ENCODE measurements around the gene PTGIS. TPM values are rescaled to one million over a fixed set of nuclear protein-coding genes. Genes with fewer than 3 reads are reported as not detected.

Gene PTGIS
- total RNA-seq, 4 donors from 2014 or later: 17.0 to 39.2 (median 32.4) TPM

DNA sequence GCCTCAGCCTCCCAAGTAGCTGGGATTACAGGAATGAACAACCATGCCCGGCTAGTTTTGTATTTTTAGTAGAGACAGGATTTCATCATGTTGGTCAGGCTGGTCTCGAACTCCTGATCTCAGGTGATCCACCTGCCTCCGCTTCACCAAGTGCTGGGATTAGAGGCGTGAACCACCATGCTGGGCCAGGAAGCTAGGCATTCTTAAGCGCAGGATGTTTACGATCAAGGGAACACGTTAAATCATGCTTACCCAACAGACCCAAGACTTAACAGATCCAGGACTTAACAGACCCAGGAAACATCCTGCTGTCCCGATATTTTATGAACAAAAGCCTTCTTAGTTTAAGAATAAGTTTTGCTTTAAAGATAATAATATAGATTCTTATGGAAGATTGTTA is 9.1 kb downstream of the PTGIS start:
- TF ChIP-seq, protein P1, sequence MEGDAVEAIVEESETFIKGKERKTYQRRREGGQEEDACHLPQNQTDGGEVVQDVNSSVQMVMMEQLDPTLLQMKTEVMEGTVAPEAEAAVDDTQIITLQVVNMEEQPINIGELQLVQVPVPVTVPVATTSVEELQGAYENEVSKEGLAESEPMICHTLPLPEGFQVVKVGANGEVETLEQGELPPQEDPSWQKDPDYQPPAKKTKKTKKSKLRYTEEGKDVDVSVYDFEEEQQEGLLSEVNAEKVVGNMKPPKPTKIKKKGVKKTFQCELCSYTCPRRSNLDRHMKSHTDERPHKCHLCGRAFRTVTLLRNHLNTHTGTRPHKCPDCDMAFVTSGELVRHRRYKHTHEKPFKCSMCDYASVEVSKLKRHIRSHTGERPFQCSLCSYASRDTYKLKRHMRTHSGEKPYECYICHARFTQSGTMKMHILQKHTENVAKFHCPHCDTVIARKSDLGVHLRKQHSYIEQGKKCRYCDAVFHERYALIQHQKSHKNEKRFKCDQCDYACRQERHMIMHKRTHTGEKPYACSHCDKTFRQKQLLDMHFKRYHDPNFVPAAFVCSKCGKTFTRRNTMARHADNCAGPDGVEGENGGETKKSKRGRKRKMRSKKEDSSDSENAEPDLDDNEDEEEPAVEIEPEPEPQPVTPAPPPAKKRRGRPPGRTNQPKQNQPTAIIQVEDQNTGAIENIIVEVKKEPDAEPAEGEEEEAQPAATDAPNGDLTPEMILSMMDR (IDR thresholded peaks at IDR 0.05; ENCODE audit: low read depth): no peak

DNA sequence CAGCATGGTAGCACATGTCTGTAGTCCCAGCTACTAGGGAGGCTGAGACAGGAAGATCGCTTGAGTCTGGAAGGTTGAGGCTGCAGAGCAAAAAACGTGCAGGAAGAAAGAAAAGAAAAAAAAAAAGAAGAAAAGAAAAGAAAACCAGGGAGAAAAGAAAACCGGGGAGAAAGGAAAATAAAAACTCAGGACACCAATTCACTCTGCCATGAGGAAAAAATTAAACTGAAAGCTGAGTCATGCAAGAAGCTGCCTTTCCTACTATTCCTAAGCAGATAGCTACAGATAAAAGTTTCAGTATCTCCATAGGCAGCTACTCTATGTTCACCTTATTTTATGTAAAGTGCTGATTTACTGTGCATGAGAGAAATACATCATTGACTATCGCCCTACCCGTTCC is 10.5 kb downstream of the PTGIS start:
- TF ChIP-seq, protein P1 (IDR thresholded peaks at IDR 0.05; ENCODE audit: low read depth): no peak

DNA sequence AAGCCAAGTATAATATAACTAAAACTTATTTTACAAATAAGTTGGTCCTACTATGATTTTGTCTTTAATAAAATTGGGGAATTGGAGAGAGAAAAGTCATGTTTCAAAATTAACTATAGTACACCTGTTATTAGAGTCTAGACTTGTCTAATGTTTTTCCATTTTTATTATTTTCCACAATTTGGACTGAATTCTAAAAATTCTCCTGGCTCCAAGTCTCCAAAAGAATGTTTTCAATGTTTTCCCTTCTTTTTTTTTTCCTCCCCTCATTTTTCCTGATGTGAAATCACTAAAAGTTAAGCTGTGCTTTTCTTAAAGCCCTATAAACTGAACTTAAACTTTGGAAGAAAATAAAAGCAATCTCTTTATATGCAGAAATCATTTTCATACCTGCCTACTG is 11.3 kb downstream of the PTGIS start:
- TF ChIP-seq, protein P1 (IDR thresholded peaks at IDR 0.05; ENCODE audit: low read depth): no peak

DNA sequence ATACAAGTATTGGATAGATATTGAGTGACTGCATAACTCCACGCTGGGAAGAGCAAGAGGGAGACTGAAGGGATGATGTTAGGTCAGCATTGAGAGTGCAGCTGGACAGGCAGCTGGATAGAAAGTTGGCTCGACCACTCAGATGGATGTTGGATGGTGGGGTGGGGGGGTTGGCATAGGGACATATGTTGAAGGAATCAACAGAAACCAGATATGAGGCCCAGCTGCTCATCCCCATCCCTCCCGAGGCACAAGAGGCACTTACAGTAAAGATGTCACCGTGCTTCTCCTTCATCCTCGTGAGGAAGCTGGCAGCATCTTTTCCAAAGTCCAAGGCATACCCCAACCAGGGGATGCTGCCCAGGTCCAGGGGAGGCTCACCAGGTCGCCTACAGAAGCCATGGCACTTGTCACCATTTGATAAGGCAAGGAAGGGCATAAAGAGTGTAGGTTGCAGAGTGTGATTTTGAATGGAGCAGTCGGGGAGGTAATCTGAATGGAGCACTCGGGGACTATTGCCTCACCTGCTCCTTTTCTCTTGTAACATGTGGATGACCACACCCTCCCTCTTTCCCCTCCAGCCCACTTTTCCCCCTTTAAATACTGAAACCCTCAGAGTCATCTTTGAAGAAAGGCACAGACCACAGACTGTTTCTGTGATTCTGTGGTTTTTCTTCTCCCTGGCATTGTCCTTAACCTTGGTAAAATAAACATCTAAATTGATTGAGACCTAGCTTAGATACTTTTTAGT is 18.0 kb downstream of the PTGIS start:
- TF ChIP-seq, protein P1 (IDR thresholded peaks at IDR 0.05; ENCODE audit: low read depth): no peak

DNA sequence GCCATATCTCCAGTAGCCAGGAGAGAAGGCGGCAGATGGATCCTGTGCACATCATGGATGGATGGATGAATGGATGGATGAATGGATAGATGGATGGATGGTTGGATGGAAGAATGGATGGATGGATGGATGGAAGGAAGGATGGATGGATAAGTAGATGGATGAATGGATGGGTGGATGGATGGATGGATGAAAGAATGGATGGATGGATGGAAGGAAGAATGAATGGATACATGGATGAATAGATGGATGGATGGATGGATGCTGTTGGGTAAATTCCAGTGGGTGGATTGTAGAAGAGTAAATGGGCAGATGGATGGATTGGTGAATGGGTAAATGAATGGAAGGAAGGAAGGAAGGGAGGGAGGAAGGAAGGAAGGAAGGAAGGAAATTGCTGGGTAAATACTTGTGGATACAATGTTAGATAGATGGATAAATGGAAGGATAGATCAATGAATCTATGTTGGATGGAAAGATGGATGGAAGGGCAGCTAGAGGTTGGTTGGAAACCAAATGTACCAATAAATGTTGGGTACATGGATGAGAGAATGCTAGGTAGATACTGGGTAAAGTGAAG is 19.5 kb downstream of the PTGIS start:
- TF ChIP-seq, protein P1 (IDR thresholded peaks at IDR 0.05; ENCODE audit: low read depth): no peak

DNA sequence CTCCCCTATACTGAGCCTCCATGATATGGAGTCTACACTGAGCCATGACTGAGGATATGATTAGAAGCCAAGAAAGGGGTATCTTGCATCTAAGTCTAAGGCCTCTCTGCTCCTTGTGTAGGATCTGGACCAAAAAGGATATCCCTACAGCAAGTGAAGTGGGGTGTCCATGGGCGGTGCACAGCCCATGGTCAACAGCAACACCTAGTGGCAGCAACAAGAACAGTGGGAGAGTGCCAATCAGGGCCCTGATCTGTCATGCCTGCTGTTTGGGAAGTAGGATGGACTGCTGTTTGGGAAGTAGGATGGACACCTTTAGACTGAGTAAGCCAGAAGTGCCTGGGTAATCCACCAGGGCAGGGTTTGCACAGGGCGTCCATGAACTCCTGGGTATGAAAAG is 22.4 kb downstream of the PTGIS start:
- TF ChIP-seq, protein P1 (IDR thresholded peaks at IDR 0.05; ENCODE audit: low read depth): no peak

DNA sequence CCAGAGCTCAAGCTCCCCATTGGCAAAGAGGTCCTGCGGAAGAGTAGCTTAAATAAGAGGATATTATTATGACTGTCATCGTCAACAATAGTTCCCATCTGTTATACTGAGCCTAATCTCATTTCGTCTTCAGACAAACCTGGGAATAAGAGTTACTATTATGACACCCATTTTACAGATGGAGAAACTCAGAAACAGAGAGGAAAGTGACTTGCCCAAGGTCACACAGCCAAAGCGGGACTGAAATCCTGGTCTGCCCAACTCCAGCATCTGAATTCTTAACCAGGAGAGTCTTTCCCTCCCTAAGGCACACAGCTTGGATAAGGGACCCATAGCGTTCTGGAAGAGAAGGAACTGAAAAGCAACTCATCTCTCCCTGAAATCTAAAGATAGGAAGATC is 23.4 kb downstream of the PTGIS start:
- TF ChIP-seq, protein P1 (IDR thresholded peaks at IDR 0.05; ENCODE audit: low read depth): no peak

Data from subcutaneous adipose tissue (tissue), 4 donors.